Measurements from ENCODE around the gene TIAM2.

TIAM2 gene

GRCh38 chr6:155077784-155078183 lies 82.7 kb downstream of the TIAM2 start:
- DNase-seq (ENCODE audit: low read depth, low spot score): no peak
- WGBS (ENCODE audit: insufficient coverage, insufficient read length): no CpG with 5 or more reads among the region's 2 CpGs
- Histone ChIP-seq H3K4me1 (ENCODE audit: control insufficient read depth, insufficient read depth, low read length) (no peaks in the 10 kb centered on the region), H3K4me3 (ENCODE audit: low read length) (no peak overlapping the region), H3K27me3 (ENCODE audit: control insufficient read depth, insufficient read depth, low read length) (no peaks in the 10 kb centered on the region), H3K27ac (ENCODE audit: low read length) (no peak overlapping the region), H3K36me3 (ENCODE audit: control insufficient read depth, insufficient read depth, low read length) (no peaks in the 10 kb centered on the region), H3K9me3 (ENCODE audit: control insufficient read depth, insufficient read depth, low read length) (no peaks in the 10 kb centered on the region)

DNA sequence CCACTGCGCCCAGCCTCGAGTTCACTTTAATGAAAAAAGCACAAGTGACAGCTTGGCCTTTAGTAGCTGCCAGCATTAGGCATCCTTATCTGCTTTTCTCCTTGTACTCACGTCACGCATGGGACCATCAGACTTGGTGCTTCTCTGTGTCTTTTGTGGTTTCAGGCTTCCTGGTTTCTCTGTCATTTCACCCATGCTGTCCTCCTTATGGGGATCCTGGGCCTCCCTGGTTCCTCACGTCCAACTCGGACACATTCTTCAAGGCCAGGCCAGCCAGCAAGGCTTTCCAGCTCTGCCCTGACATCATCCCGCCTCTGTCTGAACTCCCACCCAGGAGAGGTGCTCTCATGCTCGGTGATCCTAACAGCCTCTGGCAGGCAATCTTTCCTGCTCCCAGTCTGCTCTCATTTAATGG lies 83.2 kb downstream of the TIAM2 start:
- no peaks in the 10 kb centered on the region for H3K9me3 ChIP-seq (ENCODE audit: control insufficient read depth, insufficient read depth, low read length)
- H3K27me3 ChIP-seq (ENCODE audit: control insufficient read depth, insufficient read depth, low read length): no peaks in the 10 kb centered on the region
- WGBS (ENCODE audit: insufficient coverage, insufficient read length): no CpG with 5 or more reads among the region's 8 CpGs
- DNase-seq (ENCODE audit: low read depth, low spot score): no peak
- no peak overlapping the region for H3K27ac ChIP-seq (ENCODE audit: low read length)
- no peak overlapping the region for H3K4me3 ChIP-seq (ENCODE audit: low read length)
- H3K36me3 ChIP-seq (ENCODE audit: control insufficient read depth, insufficient read depth, low read length): no peaks in the 10 kb centered on the region
- no peaks in the 10 kb centered on the region for H3K4me1 ChIP-seq (ENCODE audit: control insufficient read depth, insufficient read depth, low read length)

GRCh38 chr6:155079985-155080452 lies 84.9 kb downstream of the TIAM2 start:
- Histone ChIP-seq H3K4me1 (ENCODE audit: control insufficient read depth, insufficient read depth, low read length) (no peaks in the 10 kb centered on the region), H3K9me3 (ENCODE audit: control insufficient read depth, insufficient read depth, low read length) (no peaks in the 10 kb centered on the region), H3K27ac (ENCODE audit: low read length) (no peak overlapping the region), H3K36me3 (ENCODE audit: control insufficient read depth, insufficient read depth, low read length) (no peaks in the 10 kb centered on the region), H3K27me3 (ENCODE audit: control insufficient read depth, insufficient read depth, low read length) (no peaks in the 10 kb centered on the region), H3K4me3 (ENCODE audit: low read length) (no peak overlapping the region)
- WGBS (ENCODE audit: insufficient coverage, insufficient read length): no CpG with 5 or more reads among the region's 7 CpGs
- no peak for DNase-seq (ENCODE audit: low read depth, low spot score)

GRCh38 chr6:155080881-155081845 lies 86.0 kb downstream of the TIAM2 start:
- WGBS (ENCODE audit: insufficient coverage, insufficient read length): no CpG with 5 or more reads among the region's 9 CpGs
- H3K27me3 ChIP-seq (ENCODE audit: control insufficient read depth, insufficient read depth, low read length): no peaks in the 10 kb centered on the region
- H3K36me3 ChIP-seq (ENCODE audit: control insufficient read depth, insufficient read depth, low read length): no peaks in the 10 kb centered on the region

GRCh38 chr6:155084431-155085123 lies 89.5 kb downstream of the TIAM2 start:
- Histone ChIP-seq H3K27me3 (ENCODE audit: control insufficient read depth, insufficient read depth, low read length) (no peaks in the 10 kb centered on the region), H3K27ac (ENCODE audit: low read length) (no peak overlapping the region), H3K9me3 (ENCODE audit: control insufficient read depth, insufficient read depth, low read length) (no peaks in the 10 kb centered on the region), H3K4me3 (ENCODE audit: low read length) (no peak overlapping the region), H3K36me3 (ENCODE audit: control insufficient read depth, insufficient read depth, low read length) (no peaks in the 10 kb centered on the region), H3K4me1 (ENCODE audit: control insufficient read depth, insufficient read depth, low read length) (no peaks in the 10 kb centered on the region)
- WGBS (ENCODE audit: insufficient coverage, insufficient read length): no CpG with 5 or more reads among the region's 4 CpGs
- no peak for DNase-seq (ENCODE audit: low read depth, low spot score)

More at GRCh38 chr6:155080881-155081845, 86.0 kb downstream of the TIAM2 start:
- no peaks in the 10 kb centered on the region for H3K9me3 ChIP-seq (ENCODE audit: control insufficient read depth, insufficient read depth, low read length)
- no peak overlapping the region for H3K4me3 ChIP-seq (ENCODE audit: low read length)
- H3K27ac ChIP-seq (ENCODE audit: low read length): no peak overlapping the region
- no peaks in the 10 kb centered on the region for H3K4me1 ChIP-seq (ENCODE audit: control insufficient read depth, insufficient read depth, low read length)
- no peak for DNase-seq (ENCODE audit: low read depth, low spot score)

- no peaks in the 10 kb centered on the region for H3K9me3 ChIP-seq (ENCODE audit: control insufficient read depth, insufficient read depth, low read length)
- WGBS (ENCODE audit: insufficient coverage, insufficient read length): no CpG with 5 or more reads among the region's 8 CpGs
- H3K27me3 ChIP-seq (ENCODE audit: control insufficient read depth, insufficient read depth, low read length): no peaks in the 10 kb centered on the region
- H3K4me3 ChIP-seq (ENCODE audit: low read length): no peak overlapping the region
- no peak overlapping the region for H3K27ac ChIP-seq (ENCODE audit: low read length)
- H3K36me3 ChIP-seq (ENCODE audit: control insufficient read depth, insufficient read depth, low read length): no peaks in the 10 kb centered on the region
- DNase-seq (ENCODE audit: low read depth, low spot score): no peak
- H3K4me1 ChIP-seq (ENCODE audit: control insufficient read depth, insufficient read depth, low read length): no peaks in the 10 kb centered on the region
These were observed 90.6 kb downstream of the TIAM2 start for GRCh38 chr6:155085582-155086257.

DNA sequence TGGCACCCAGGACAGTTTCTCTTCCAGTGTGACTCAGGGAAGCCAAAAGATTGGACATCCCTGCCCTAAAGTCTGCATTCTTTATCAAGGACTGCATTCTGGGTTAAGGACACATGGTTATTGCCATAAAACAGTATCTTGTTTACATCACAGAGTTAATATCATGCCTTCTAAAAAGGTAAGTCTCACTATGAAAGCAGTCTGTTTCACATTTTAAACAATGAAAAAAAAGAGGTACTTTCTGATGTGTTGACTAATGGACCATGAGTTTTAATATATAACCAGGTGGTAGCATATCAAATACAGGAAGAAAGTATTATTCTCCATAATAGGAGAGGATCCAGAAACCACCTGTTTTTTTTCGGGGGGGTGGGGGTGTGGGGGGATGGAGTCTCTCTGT lies 93.7 kb downstream of the TIAM2 start:
- no CpG with 5 or more reads among the region's 1 CpG for WGBS (ENCODE audit: insufficient coverage, insufficient read length)
- no peaks in the 10 kb centered on the region for H3K9me3 ChIP-seq (ENCODE audit: control insufficient read depth, insufficient read depth, low read length)
- no peak for DNase-seq (ENCODE audit: low read depth, low spot score)
- H3K27ac ChIP-seq (ENCODE audit: low read length): no peak overlapping the region
- H3K4me1 ChIP-seq (ENCODE audit: control insufficient read depth, insufficient read depth, low read length): no peaks in the 10 kb centered on the region
- no peak overlapping the region for H3K4me3 ChIP-seq (ENCODE audit: low read length)
- H3K27me3 ChIP-seq (ENCODE audit: control insufficient read depth, insufficient read depth, low read length): no peaks in the 10 kb centered on the region
- no peaks in the 10 kb centered on the region for H3K36me3 ChIP-seq (ENCODE audit: control insufficient read depth, insufficient read depth, low read length)

DNA sequence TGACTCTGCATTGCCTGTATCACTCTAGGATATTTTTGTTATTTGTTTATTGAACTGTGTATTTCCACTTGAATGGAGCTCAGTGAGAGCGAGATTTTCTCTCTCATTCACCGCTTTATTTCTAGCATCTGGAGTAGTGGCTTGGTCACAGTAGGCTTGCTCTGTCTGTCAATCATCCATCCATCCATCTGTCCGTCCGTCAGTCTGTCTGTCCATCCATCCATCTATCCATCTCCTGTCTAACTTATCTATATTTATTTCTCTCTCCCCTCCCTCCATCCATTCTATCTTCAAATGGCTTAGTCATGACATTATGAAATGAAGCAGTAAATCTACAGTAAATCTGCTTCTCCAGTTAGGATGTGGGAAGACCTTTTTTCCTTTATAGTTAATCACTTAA lies 94.6 kb downstream of the TIAM2 start:
- Histone ChIP-seq H3K27ac (ENCODE audit: low read length) (no peak overlapping the region), H3K36me3 (ENCODE audit: control insufficient read depth, insufficient read depth, low read length) (no peaks in the 10 kb centered on the region)
- no CpG with 5 or more reads among the region's 4 CpGs for WGBS (ENCODE audit: insufficient coverage, insufficient read length)

DNA sequence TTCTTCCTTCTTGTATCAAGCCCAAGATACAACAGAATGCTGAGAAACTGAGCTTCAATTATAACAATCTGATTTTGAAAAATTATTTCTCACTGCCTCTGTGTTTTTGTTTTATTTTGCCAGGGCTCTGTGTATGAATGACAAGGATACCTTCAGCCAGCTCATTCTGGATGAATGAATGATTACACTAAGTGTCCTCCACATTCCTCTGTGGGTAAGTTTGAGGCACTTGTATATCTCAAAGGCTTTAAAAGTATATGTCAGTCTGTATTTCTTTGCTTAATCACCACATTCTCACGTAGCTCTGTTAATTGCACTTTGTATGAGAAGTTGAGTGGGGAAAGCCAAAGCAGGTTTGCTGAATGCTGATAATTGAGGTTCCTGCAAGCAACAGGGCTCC lies 95.1 kb downstream of the TIAM2 start:
- no peak for DNase-seq (ENCODE audit: low read depth, low spot score)
- no peak overlapping the region for H3K27ac ChIP-seq (ENCODE audit: low read length)
- WGBS (ENCODE audit: insufficient coverage, insufficient read length): no CpG with 5 or more reads among the region's 1 CpG

More for the DNA sequence above, 94.6 kb downstream of the TIAM2 start:
- no peaks in the 10 kb centered on the region for H3K9me3 ChIP-seq (ENCODE audit: control insufficient read depth, insufficient read depth, low read length)
- no peak overlapping the region for H3K4me3 ChIP-seq (ENCODE audit: low read length)
- H3K4me1 ChIP-seq (ENCODE audit: control insufficient read depth, insufficient read depth, low read length): no peaks in the 10 kb centered on the region
- DNase-seq (ENCODE audit: low read depth, low spot score): no peak
- H3K27me3 ChIP-seq (ENCODE audit: control insufficient read depth, insufficient read depth, low read length): no peaks in the 10 kb centered on the region

DNA sequence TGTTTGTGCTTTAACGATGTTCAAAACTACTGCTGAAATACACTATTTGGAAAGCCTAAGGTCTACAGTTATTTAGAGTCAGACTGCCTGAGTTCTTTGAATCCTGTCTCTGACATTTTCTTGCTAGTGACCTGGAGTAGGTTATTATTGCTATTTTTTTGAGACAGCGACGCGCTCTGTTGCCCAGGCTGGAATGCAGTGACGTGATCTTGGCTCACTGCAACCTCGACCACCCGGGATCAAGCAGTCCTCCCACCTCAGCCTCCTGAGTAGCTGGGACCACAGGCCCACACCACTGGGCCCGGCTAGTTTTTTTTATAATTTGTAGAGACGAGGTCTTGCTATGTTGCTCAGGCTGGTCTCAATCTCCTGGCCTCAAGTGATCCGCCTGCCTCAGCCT lies 96.6 kb downstream of the TIAM2 start:
- Histone ChIP-seq H3K9me3 (ENCODE audit: control insufficient read depth, insufficient read depth, low read length) (no peaks in the 10 kb centered on the region), H3K36me3 (ENCODE audit: control insufficient read depth, insufficient read depth, low read length) (no peaks in the 10 kb centered on the region), H3K27ac (ENCODE audit: low read length) (no peak overlapping the region), H3K4me1 (ENCODE audit: control insufficient read depth, insufficient read depth, low read length) (no peaks in the 10 kb centered on the region), H3K27me3 (ENCODE audit: control insufficient read depth, insufficient read depth, low read length) (no peaks in the 10 kb centered on the region), H3K4me3 (ENCODE audit: low read length) (no peak overlapping the region)
- no CpG with 5 or more reads among the region's 10 CpGs for WGBS (ENCODE audit: insufficient coverage, insufficient read length)
- DNase-seq (ENCODE audit: low read depth, low spot score): no peak

More for the DNA sequence above, 95.1 kb downstream of the TIAM2 start:
- no peaks in the 10 kb centered on the region for H3K4me1 ChIP-seq (ENCODE audit: control insufficient read depth, insufficient read depth, low read length)
- H3K9me3 ChIP-seq (ENCODE audit: control insufficient read depth, insufficient read depth, low read length): no peaks in the 10 kb centered on the region
- no peak overlapping the region for H3K4me3 ChIP-seq (ENCODE audit: low read length)
- H3K27me3 ChIP-seq (ENCODE audit: control insufficient read depth, insufficient read depth, low read length): no peaks in the 10 kb centered on the region
- H3K36me3 ChIP-seq (ENCODE audit: control insufficient read depth, insufficient read depth, low read length): no peaks in the 10 kb centered on the region
